B cell (primary cell): ENCODE results near the gene USP21.

Experiments
- EZH2 ChIP-seq: IDR thresholded peaks from 2 replicates; pipeline ENCODE4 v1.6.1; 2012; ENCODE audit warnings: borderline replicate concordance, low read depth, mild to moderate bottlenecking, moderate library complexity, low read length; ENCODE audit not compliant: insufficient read depth, poor library complexity, severe bottlenecking
- TF ChIP-seq, protein P1 (sequence below): fragments of 200-600 bp; IDR thresholded peaks from one replicate; pipeline ENCODE4 v1.8.0; 2022; ENCODE audit warnings: antibody characterized with exemption, mild to moderate bottlenecking

DNA sequence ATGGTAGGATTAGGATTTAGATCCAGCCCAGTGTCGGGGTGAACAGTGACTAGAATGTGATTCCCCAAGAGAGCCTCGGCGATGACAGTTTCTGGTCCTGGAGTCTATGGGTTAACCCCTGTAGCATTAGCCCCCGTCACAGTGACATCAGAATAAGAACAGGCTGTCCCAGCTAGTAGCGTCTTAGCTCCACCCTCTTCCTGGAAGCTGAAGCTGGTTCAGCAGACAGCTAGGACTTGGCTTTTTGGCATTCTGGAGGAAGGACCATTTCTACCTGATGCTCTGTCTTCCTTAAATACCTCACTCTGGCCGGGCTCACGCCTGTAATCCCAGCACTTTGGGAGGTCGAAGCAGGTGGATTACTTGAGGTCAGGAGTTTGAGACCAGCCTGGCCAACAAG is 47.9 kb downstream of the USP21 start:
- TF ChIP-seq EZH2 = no peak
- TF ChIP-seq, protein P1, sequence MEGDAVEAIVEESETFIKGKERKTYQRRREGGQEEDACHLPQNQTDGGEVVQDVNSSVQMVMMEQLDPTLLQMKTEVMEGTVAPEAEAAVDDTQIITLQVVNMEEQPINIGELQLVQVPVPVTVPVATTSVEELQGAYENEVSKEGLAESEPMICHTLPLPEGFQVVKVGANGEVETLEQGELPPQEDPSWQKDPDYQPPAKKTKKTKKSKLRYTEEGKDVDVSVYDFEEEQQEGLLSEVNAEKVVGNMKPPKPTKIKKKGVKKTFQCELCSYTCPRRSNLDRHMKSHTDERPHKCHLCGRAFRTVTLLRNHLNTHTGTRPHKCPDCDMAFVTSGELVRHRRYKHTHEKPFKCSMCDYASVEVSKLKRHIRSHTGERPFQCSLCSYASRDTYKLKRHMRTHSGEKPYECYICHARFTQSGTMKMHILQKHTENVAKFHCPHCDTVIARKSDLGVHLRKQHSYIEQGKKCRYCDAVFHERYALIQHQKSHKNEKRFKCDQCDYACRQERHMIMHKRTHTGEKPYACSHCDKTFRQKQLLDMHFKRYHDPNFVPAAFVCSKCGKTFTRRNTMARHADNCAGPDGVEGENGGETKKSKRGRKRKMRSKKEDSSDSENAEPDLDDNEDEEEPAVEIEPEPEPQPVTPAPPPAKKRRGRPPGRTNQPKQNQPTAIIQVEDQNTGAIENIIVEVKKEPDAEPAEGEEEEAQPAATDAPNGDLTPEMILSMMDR = no peak
